Measurements from ENCODE around the gene FAM222A.

FAM222A gene

DNA sequence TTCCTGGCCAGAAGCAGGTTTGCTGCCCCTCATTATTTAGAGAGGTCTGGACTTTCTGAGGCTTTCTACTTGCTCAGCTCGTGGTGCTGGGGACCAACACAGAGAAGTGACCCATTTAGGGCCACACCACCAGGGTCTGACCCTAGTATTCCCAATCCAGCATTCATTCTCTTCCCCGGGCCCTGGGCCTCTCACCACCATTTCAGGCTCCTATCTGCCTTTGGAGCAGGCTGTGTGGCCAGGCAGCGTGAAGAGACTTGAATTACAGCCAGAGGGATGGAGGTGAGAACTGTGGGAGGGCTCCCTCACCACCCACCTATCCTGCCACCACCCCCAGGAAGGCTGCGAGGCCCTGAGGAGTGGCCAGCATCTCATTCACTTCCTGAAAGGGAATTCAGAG lies 24.6 kb downstream of the FAM222A start:
- no peak for DNase-seq (ENCODE audit: low read depth)

DNA sequence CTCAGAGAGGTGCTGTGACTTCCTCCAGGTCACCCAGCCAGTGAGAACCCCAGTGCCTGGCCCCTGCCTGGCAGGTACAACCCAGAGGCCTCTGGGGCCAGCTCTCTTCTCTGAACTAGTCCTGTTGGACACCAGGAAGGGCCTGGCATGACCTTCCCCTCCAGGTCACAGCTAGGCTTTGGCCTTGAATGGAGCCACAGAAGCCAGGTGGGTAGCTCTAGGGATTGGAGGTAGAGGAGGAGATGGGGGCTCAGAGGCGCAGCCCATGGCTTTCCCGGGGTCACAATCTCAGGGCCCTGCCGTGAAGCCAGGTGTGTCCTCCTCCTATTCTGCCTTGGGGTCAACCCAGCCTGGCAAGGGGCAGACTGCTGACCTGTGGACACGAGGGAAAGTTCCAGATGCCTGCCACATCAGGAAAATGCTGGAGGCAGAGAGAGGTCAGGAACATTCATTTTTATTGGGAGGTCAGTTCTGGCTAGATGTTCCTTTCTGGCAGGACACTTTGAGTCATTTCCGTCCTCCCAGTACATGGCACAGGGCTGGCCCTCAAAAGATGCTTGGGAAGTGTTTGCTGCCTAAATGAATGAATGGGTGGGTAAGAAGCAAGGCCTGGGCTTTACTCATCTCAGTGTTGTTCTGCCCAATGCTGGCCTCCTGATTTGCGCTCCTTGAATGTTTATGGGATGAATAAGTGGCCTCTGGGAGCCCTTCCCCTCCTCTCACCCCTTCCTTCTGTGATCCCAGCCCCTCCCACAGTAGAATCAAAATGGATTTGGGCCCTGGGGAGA lies 25.4 kb downstream of the FAM222A start:
- DNase-seq (ENCODE audit: low read depth): peak; percentile 17

- no peak for DNase-seq (ENCODE audit: low read depth)
Measured at GRCh38 chr12:109739747-109740693, 26.4 kb downstream of the FAM222A start.

- no peak for DNase-seq (ENCODE audit: low read depth)
Measured at GRCh38 chr12:109740694-109741245, 27.1 kb downstream of the FAM222A start.

DNA sequence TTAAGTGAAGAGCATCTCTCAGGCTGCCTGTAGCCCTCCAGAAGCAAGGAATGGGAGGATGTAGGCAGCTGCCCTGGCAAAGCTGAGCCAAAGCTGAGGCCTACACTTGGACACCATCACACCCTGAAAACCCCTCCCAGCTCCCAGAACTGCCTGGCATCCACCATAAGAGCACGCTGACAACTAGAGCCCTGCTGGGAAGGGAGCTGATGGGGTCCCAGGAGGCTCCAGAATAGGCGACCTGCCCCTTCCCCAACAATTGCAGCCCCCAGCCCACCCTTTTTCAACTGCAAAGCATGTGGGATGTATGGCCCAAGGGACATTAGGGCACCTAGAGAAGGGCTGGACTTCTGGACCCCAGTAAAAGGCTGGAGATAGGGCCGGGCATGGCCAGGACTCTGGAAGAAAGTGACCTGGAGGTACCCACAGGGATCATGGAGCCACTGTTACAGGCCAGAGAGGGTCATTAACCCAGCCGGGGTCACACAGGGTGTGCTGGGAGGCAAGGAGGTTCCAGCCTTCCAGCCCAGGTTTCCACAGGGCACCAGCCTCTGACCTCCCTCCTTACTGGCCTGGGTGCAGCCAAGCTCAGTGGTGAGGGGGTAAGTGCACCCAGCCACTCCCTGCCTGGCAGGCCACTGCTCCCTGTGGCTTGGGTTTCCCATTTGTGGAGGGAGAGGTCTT lies 27.8 kb downstream of the FAM222A start:
- DNase-seq (ENCODE audit: low read depth): no peak

- no peak for DNase-seq (ENCODE audit: low read depth)
Measured at GRCh38 chr12:109741970-109742703, 28.5 kb downstream of the FAM222A start.

- DNase-seq (ENCODE audit: low read depth): no peak
Measured at GRCh38 chr12:109743076-109743910, 29.7 kb downstream of the FAM222A start.

DNA sequence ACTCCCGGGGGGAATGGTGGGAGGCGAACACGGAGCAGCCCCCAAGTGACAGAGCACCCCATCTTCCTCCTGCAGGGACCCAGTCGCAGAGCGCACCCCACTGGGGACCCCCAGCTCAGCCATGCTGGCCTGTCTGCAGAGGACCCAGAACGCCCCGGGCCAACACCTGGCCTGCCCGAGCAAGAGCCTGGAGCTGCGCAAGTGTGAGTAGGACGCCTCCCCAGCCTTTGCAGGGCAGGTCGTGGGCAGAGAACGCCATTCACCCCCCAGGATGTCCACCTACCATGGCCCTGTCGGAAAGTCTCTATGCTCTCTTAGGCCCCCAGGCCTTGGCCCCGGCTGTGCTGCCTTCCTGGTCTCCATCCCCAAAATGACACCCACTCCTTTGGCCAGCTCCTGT lies 30.4 kb downstream of the FAM222A start:
- DNase-seq (ENCODE audit: low read depth): no peak

GRCh38 chr12:109744986-109745942 lies 31.6 kb downstream of the FAM222A start:
- DNase-seq (ENCODE audit: low read depth): no peak

DNA sequence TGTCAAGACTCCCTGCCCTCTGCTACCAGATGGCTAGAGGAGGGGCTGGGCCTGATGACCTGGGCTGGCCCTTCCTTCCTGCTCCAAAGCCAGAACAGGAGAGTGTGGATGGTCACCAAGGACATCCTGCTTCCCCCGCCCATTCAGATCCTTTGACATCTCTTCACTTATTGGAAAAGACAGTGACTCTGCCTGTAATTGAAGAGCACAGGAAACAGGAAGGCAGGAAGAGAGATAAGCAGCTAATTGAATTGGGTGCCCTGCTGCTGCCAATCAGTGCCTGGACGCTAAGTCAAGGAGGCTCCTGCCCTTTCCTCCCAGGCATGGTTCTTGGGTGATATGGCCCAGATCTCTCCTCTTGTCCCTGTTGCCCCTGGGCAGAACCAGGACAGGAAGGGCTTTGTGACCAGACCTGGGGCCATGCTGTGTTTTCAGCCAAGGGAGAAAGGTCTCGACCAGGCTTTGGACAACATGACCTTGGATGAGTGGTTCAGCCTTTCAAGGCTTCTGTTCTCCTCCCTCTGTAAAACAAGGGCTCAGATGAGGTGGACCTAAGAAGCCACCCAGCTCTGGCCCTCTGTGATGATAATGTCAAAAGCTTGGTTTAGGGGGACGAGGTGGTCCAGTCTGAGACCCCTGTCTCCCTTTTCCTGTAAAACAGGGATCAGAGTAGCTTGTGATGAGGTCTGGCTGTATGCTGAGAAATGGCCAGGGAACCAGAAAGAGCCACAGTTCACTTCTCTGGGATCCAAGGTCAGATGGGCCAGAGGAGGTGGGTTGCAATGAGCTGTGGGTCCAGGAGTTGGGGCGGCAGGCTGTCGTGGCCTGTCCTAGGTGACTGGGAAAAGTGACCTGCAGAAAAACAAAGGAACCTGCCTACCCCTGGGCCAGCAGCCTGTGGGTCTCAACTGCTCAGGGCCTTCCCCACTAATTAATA lies 38.8 kb downstream of the FAM222A start:
- no peak for DNase-seq (ENCODE audit: low read depth)

DNA sequence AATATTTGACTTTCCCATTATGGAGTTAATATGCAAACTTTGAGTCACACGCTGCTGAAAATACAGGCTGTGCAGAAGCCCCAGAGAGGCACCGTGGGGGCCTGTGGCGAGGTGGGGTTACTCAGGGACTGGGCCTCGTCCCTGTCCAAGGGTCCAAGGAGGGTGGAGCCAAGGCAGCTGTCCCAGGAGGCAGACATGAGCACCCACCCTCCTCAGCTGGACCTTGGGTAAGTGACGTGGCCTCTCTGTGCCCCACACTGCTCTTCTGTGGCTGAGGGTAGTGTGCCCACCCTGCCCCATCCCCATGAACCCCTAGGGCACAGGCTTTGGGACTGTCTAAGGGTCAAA lies 39.4 kb downstream of the FAM222A start:
- DNase-seq (ENCODE audit: low read depth): no peak

- no peak for DNase-seq (ENCODE audit: low read depth)
Measured at GRCh38 chr12:109753959-109754358, 40.3 kb downstream of the FAM222A start.

DNA sequence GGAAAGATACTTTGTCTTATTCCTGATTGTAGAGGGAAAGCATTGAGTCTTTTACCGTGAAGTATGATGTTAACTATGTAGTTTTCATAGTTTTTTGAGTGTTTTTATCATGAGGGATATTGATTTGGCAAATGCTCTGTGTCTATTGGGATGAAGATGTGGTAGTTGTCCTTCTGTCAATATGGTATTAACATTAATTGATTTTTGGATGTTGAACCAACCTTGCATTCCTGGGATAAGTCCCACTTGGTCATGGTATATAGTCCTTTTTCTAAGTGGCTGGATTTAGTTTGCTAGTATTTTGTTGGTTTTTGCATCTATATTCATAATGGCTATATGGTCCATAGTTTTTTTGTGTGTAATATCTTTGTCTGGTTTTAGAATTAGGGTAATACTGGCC lies 42.8 kb downstream of the FAM222A start:
- DNase-seq (ENCODE audit: low read depth): no peak

DNA sequence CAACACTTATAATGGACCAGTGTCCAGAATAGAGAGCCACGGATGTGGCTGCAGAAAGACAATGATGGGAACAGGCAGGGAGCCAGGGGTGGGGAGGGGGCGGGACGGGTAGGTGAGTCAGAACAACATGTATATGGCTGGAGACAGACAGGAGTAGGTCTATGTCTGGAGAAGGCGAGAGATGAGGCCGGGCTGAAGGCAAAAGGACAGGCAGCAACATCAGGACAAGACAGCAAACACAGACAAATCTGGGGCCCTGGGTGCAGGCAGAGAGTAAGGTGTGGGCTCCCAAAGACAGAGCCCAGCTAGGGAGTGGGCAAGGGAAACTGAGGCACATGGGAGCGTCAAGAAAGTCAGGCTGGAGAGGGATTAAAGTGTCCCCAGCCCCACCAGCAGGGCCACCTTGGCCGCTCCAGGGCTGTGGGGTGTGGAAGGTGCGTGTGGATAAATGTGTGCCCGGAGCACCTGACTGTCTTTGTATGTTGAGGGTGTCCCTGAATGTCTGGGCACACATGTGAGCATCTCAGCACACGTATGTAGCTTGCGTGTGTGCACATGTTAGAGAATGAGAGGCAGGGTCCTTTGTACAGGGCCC lies 44.1 kb downstream of the FAM222A start:
- DNase-seq (ENCODE audit: low read depth): no peak

GRCh38 chr12:109758426-109759420 lies 45.1 kb downstream of the FAM222A start:
- no peak for DNase-seq (ENCODE audit: low read depth)

- DNase-seq (ENCODE audit: low read depth): no peak
Measured at GRCh38 chr12:109759595-109759994, 46.0 kb downstream of the FAM222A start.
